HepG2 (cell line): ENCODE measurements around the gene CYB5B. TPM values are rescaled to one million over a fixed set of nuclear protein-coding genes. Genes with fewer than 3 reads are reported as not detected.
A peak's percentile ranks its signal among the peaks of the same experiment; 100 is the strongest.

Source experiments
- ATF5 ChIP-seq: sonication (generic); formaldehyde crosslinking; IDR thresholded peaks from 2 replicates; pipeline ENCODE4 v1.4.0; 2020; ENCODE audit warnings: mild to moderate bottlenecking, low read depth, missing genetic modification reagents
- CCDC6 ChIP-seq: sonication (generic); formaldehyde crosslinking; IDR thresholded peaks from 2 replicates; pipeline ENCODE4 v1.8.1; 2022; ENCODE audit warnings: mild to moderate bottlenecking, missing genetic modification reagents, moderate library complexity
- E2F1 ChIP-seq: sonication (generic); formaldehyde crosslinking; IDR thresholded peaks from 2 replicates; pipeline ENCODE4 v1.5.0; 2020; ENCODE audit warnings: missing genetic modification reagents
- ETV5 ChIP-seq: IDR thresholded peaks from 2 replicates; pipeline ENCODE4 v1.6.1; 2018; ENCODE audit warnings: missing biosample characterization, missing genetic modification reagents, inconsistent platforms, borderline replicate concordance
- FOXO1 ChIP-seq: sonication (generic); formaldehyde crosslinking; IDR thresholded peaks from 2 replicates; pipeline ENCODE4 v1.4.0; 2020; ENCODE audit warnings: missing genetic modification reagents
- GATA4 ChIP-seq: sonication (generic); IDR thresholded peaks from 2 replicates; pipeline ENCODE4 v1.6.1; 2016; ENCODE audit warnings: antibody characterized with exemption, low read depth, borderline replicate concordance
- GFI1 ChIP-seq: sonication (generic); formaldehyde crosslinking; IDR thresholded peaks from 2 replicates; pipeline ENCODE4 v1.5.0; 2020; ENCODE audit warnings: missing genetic modification reagents, mild to moderate bottlenecking, borderline replicate concordance
- KDM2A ChIP-seq: sonication (generic); formaldehyde crosslinking; IDR thresholded peaks from 2 replicates; pipeline ENCODE4 v1.4.0; 2020; ENCODE audit warnings: low read depth, missing genetic modification reagents, borderline replicate concordance
- SMAD1 ChIP-seq: sonication (generic); formaldehyde crosslinking; IDR thresholded peaks from 2 replicates; pipeline ENCODE4 v1.4.0; 2020; ENCODE audit warnings: missing genetic modification reagents, low read depth, mild to moderate bottlenecking, borderline replicate concordance
- SP5 ChIP-seq: IDR thresholded peaks from 2 replicates; pipeline ENCODE4 v1.6.1; 2016; ENCODE audit warnings: low read depth, borderline replicate concordance
- SRSF4 ChIP-seq: fragments of 200-400 bp; formaldehyde crosslinking; IDR thresholded peaks from one replicate; pipeline ENCODE4 v1.6.1; 2018; ENCODE audit warnings: mild to moderate bottlenecking, low read depth, low read length, moderate library complexity; ENCODE audit not compliant: poor library complexity, severe bottlenecking
- ZIK1 ChIP-seq: sonication (generic); formaldehyde crosslinking; IDR thresholded peaks from 2 replicates; pipeline ENCODE4 v1.5.0; 2020; ENCODE audit warnings: mild to moderate bottlenecking, low read depth, missing genetic modification reagents, borderline replicate concordance
- ZNF441 ChIP-seq: sonication (generic); formaldehyde crosslinking; IDR thresholded peaks from 2 replicates; pipeline ENCODE4 v1.7.0; 2021; ENCODE audit warnings: missing genetic modification reagents, borderline replicate concordance
- ZNF720 ChIP-seq: sonication (generic); formaldehyde crosslinking; IDR thresholded peaks from 2 replicates; pipeline ENCODE4 v1.4.0; 2020; ENCODE audit warnings: missing genetic modification reagents
- ZNF761 ChIP-seq: sonication (generic); formaldehyde crosslinking; conservative IDR thresholded peaks from 2 replicates; pipeline ENCODE4 v1.4.0; 2020; ENCODE audit warnings: mild to moderate bottlenecking, missing genetic modification reagents
- ZNF775 ChIP-seq: sonication (generic); formaldehyde crosslinking; IDR thresholded peaks from 2 replicates; pipeline ENCODE4 v1.4.0; 2020; ENCODE audit warnings: missing genetic modification reagents, mild to moderate bottlenecking, moderate library complexity, borderline replicate concordance
- ZNF879 ChIP-seq: sonication (generic); formaldehyde crosslinking; IDR thresholded peaks from 2 replicates; pipeline ENCODE4 v1.8.1; 2023; ENCODE audit warnings: missing genetic modification reagents
- polyA plus RNA-seq, 8 experiments: library from polyadenylated mRNA; depleted of rRNA in 3 of 8; stranded (reverse) in 7 of 8; unstranded in 1 of 8; fragments of >200 nt; fragmentation: Illumina TruSeq in 4 of 8; extraction: Trizol in 4 of 8; gene quantifications; 2 replicates each; pipeline versions ENCODE4 v1.2.1 to v1.2.3, GENCODE V29; 2011 to 2016; ENCODE audit warnings: low read depth in 4 of 8, missing spikeins in 1 of 8, mixed read lengths in 1 of 8; ENCODE audit not compliant: insufficient read depth in 1 of 8
- total RNA-seq, 5 experiments: library from RNA; depleted of rRNA; stranded (reverse); fragments of >200 nt; fragmentation: Illumina TruSeq; extraction: Trizol; gene quantifications; 2 replicates each; pipeline ENCODE4 v1.2.3, GENCODE V29; 2016; ENCODE audit warnings: low read depth in 1 of 5
- TF ChIP-seq, protein P1 (sequence below): sonication (generic); formaldehyde crosslinking; IDR thresholded peaks from 2 replicates; pipeline ENCODE4 v1.4.0; 2020; ENCODE audit warnings: mild to moderate bottlenecking, missing genetic modification reagents, borderline replicate concordance
- TF ChIP-seq, protein P2 (sequence below): sonication (generic); formaldehyde crosslinking; IDR thresholded peaks from 2 replicates; pipeline ENCODE4 v1.5.1; 2020; ENCODE audit warnings: missing genetic modification reagents, mild to moderate bottlenecking, borderline replicate concordance
- TF ChIP-seq, protein P3 (sequence below): sonication (generic); formaldehyde crosslinking; IDR thresholded peaks from 2 replicates; pipeline ENCODE4 v1.8.1; 2023; ENCODE audit warnings: mild to moderate bottlenecking, inconsistent platforms, moderate library complexity, missing genetic modification reagents, borderline replicate concordance

The CYB5B gene
- total and polyA plus RNA-seq, 2 of the 13 experiments (the other 11 are each of a cell fraction or from before 2014, with no cell fraction given), result 234 to 432 TPM

- TF ChIP-seq, protein P1, sequence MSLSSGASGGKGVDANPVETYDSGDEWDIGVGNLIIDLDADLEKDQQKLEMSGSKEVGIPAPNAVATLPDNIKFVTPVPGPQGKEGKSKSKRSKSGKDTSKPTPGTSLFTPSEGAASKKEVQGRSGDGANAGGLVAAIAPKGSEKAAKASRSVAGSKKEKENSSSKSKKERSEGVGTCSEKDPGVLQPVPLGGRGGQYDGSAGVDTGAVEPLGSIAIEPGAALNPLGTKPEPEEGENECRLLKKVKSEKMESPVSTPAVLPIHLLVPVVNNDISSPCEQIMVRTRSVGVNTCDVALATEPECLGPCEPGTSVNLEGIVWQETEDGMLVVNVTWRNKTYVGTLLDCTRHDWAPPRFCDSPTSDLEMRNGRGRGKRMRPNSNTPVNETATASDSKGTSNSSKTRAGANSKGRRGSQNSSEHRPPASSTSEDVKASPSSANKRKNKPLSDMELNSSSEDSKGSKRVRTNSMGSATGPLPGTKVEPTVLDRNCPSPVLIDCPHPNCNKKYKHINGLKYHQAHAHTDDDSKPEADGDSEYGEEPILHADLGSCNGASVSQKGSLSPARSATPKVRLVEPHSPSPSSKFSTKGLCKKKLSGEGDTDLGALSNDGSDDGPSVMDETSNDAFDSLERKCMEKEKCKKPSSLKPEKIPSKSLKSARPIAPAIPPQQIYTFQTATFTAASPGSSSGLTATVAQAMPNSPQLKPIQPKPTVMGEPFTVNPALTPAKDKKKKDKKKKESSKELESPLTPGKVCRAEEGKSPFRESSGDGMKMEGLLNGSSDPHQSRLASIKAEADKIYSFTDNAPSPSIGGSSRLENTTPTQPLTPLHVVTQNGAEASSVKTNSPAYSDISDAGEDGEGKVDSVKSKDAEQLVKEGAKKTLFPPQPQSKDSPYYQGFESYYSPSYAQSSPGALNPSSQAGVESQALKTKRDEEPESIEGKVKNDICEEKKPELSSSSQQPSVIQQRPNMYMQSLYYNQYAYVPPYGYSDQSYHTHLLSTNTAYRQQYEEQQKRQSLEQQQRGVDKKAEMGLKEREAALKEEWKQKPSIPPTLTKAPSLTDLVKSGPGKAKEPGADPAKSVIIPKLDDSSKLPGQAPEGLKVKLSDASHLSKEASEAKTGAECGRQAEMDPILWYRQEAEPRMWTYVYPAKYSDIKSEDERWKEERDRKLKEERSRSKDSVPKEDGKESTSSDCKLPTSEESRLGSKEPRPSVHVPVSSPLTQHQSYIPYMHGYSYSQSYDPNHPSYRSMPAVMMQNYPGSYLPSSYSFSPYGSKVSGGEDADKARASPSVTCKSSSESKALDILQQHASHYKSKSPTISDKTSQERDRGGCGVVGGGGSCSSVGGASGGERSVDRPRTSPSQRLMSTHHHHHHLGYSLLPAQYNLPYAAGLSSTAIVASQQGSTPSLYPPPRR, result no peak
- TF ChIP-seq SP5 (CRISPR knock-in tag) (no peak), ETV5 (CRISPR knock-in tag) (no peak), ZNF879 (CRISPR knock-in tag) (no peak), ZNF720 (no peak), CCDC6 (no peak), ZNF775 (CRISPR knock-in tag) (no peak), ZIK1 (CRISPR knock-in tag) (no peak), GATA4 (no peak), ZNF761 (CRISPR knock-in tag) (no peak), GFI1 (CRISPR knock-in tag) (peak; percentile 12; the same call in 1 of the 2 replicates), E2F1 (CRISPR knock-in tag) (peak; percentile 3; the same call in 1 of the 2 replicates), SMAD1 (0 out of 2 replicates have a peak, but pooled peaks have one; percentile 39), ZNF441 (CRISPR knock-in tag) (no peak), KDM2A (no peak), FOXO1 (no peak), ATF5 (no peak), SRSF4 (no peak)
- TF ChIP-seq, protein P2, sequence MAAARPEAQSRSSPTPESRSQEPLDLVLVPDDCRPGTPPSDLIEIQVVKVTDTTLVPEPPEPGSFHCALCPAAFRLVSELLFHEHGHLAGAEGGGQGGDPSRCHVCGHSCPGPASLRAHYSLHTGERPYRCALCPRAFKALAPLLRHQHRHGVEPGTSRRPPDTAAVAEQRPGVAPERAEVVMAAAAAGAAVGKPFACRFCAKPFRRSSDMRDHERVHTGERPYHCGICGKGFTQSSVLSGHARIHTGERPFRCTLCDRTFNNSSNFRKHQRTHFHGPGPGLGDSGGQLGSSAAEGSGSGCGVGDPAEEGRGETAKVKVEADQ (CRISPR knock-in tag), result no peak
- TF ChIP-seq, protein P3, sequence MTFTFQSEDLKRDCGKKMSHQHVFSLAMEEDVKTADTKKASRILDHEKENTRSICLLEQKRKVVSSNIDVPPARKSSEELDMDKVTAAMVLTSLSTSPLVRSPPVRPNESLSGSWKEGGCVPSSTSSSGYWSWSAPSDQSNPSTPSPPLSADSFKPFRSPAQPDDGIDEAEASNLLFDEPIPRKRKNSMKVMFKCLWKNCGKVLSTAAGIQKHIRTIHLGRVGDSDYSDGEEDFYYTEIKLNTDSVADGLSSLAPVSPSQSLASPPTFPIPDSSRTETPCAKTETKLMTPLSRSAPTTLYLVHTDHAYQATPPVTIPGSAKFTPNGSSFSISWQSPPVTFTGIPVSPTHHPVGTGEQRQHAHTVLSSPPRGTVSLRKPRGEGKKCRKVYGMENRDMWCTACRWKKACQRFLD (CRISPR knock-in tag), result no peak
These were observed 741 bp downstream of the CYB5B start (continued) for GRCh38 chr16:69424935-69425784.
